Measurements from ENCODE around the gene GPR146.
"Not testable (repeated sequence)": the region's sequence is repeated elsewhere in the genome, so short reads cannot be mapped to it uniquely, and the experiment has no call there.

DNA sequence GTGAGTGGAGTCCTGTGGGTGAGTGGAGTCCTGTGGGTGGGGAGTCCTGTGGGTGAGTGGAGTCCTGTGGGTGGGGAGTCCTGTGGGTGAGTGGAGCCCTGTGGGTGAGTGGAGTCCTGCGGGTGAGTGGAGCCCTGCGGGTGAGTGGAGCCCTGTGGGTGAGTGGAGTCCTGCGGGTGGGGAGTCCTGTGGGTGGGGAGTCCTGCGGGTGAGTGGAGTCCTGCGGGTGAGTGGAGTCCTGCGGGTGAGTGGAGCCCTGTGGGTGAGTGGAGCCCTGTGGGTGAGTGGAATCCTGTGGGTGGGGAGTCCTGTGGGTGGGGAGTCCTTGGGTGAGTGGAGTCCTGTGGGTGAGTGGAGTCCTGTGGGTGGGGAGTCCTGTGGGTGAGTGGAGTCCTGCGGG, 41.9 kb upstream of the GPR146 start:
- TF ChIP-seq POLR2A (IDR thresholded peaks at IDR 0.05): not testable (repeated sequence)
- TF ChIP-seq, protein P1, sequence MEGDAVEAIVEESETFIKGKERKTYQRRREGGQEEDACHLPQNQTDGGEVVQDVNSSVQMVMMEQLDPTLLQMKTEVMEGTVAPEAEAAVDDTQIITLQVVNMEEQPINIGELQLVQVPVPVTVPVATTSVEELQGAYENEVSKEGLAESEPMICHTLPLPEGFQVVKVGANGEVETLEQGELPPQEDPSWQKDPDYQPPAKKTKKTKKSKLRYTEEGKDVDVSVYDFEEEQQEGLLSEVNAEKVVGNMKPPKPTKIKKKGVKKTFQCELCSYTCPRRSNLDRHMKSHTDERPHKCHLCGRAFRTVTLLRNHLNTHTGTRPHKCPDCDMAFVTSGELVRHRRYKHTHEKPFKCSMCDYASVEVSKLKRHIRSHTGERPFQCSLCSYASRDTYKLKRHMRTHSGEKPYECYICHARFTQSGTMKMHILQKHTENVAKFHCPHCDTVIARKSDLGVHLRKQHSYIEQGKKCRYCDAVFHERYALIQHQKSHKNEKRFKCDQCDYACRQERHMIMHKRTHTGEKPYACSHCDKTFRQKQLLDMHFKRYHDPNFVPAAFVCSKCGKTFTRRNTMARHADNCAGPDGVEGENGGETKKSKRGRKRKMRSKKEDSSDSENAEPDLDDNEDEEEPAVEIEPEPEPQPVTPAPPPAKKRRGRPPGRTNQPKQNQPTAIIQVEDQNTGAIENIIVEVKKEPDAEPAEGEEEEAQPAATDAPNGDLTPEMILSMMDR (IDR thresholded peaks at IDR 0.05): not testable (repeated sequence)
